Stimulated activated CD8-positive, alpha-beta memory T cell treated with anti-CD3 and anti-CD28 coated beads, Interleukin-2, amount 100 ng/mL, for 1 hour (primary cell): Measurements from ENCODE around the gene KRT83.
A peak's percentile ranks its signal among the peaks of the same experiment; 100 is the strongest.
"Not testable (repeated sequence)": the region's sequence is repeated elsewhere in the genome, so short reads cannot be mapped to it uniquely, and the experiment has no call there.

Experiments
- DNase-seq, 2 donors: peaks; one replicate each; pipeline ENCODE4 v3.0.0-alpha.2; 2020; ENCODE audit warnings: low read depth in 2 of 2

KRT83 gene

DNA sequence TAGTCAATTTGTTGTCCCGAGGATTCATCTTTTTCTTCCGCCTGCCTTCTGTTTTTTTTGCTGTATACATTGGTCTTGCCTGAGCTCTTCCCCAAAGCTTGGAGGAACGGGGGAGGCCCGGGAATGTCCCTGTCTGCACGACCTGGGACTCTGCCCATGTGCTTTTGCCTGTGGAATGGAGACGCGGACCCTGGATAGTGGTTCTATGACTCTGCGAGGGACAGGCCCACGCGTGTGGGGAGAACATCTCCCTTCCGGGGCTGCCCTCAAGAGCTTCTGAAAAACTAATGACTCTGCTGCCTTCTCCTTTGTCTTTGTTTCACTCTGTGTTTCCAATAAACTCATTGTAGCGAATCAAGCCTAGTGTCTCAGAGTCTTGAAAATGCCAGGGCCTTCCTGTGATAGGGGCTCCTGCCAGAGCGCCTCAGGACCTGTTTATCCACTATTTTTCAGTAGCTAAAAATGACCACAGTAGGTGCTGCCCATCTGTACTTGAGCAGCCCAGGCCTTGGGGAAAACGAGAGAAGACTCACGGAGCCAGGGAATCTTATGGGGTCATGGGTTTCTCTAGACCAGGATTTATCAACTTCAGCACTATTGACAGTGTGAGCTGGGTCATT, 12.3 kb downstream of the KRT83 start:
- no peak for DNase-seq

GRCh38 chr12:52307836-52308805, 13.1 kb downstream of the KRT83 start:
- peak; percentile 4 to 14 for DNase-seq

GRCh38 chr12:52306731-52307130, 14.5 kb downstream of the KRT83 start:
- no peak for DNase-seq

DNA sequence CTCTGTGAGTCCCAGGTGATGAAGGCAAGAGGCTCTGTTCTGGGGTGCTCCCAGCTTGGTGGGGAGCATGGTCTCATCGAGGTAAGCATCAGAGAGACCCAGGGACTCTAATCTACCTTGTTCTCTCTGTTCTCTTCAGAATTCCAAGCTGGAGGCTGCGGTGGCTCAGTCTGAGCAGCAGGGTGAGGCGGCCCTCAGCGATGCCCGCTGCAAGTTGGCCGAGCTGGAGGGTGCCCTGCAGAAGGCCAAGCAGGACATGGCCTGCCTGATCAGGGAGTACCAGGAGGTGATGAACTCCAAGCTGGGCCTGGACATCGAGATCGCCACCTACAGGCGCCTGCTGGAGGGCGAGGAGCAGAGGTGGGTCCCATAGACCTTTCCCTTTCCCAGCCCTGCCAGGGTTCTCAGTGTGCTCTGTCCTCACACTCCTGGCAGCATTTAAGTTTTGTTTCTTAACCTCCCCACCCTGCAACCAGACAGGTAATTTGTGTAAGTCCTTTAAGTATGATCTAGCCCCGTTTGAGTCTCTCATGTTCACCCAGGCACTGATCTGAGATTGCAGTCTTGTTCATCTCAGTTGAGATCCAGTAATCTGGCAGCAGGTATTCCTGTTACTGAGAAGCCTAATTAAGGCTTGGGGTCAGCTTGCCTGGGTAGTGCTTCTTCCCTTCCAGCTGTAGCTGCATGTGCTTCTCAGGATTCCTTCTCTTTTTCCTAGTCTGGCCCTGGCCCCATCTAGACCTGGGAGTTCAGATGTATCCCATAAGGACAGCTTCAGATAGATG, 15.1 kb downstream of the KRT83 start:
- DNase-seq, result no peak

GRCh38 chr12:52304941-52305411, 16.2 kb downstream of the KRT83 start:
- DNase-seq, result not testable (repeated sequence)

- DNase-seq, result not testable (repeated sequence)
Observed at GRCh38 chr12:52302242-52302914, 18.8 kb downstream of the KRT83 start.

GRCh38 chr12:52301721-52302120, 19.5 kb downstream of the KRT83 start:
- not testable (repeated sequence) for DNase-seq

GRCh38 chr12:52300796-52301691, 20.2 kb downstream of the KRT83 start:
- no peak for DNase-seq

GRCh38 chr12:52298677-52299190, 22.5 kb downstream of the KRT83 start:
- DNase-seq, result no peak

- DNase-seq, result no peak
Observed at GRCh38 chr12:52296572-52297215, 24.5 kb downstream of the KRT83 start.

- no peak for DNase-seq
Observed at GRCh38 chr12:52295663-52296062, 25.5 kb downstream of the KRT83 start.

GRCh38 chr12:52294803-52295202, 26.4 kb downstream of the KRT83 start:
- DNase-seq, result no peak

GRCh38 chr12:52293926-52294325, 27.3 kb downstream of the KRT83 start:
- DNase-seq, result no peak

GRCh38 chr12:52291267-52291935, 29.8 kb downstream of the KRT83 start, which contains the start of gene KRT81:
TSS of gene KRT81 (minus strand) at chr12:52291534. CDS start at chr12:52291465, 69 bp downstream.
- no peak for DNase-seq

DNA sequence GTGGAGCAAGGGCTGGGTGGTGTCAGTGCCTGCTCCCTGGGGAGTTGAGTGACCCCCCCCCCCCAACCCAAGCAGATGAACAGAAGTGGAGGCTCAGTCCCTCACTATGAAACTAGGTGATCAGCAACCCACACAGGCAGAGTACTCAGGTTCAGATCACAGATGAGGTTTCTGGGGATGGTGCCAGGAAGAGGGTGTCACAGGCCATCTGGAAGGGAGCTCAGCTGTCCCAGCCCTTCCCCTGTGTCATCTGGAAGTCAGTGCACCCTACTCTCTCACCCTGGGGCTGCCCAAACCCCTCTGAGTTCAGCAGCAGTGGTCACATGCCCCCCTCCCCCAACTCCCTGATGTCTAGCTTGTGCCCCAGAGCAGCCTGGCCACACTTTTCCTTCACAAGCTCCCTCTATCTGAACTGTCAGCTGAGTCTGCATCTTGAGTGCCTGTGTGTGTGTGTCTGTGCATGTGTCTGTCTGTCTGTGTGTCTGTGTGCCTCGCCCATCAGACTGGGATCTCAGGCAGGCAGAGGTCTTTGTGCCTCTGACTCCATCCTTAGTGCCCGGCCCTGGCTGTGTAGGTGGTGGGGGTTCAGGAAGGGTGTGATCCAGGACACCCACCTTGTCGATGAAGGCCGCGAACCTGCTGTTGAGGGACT, 30.6 kb downstream of the KRT83 start:
- DNase-seq, result not testable (repeated sequence)

DNA sequence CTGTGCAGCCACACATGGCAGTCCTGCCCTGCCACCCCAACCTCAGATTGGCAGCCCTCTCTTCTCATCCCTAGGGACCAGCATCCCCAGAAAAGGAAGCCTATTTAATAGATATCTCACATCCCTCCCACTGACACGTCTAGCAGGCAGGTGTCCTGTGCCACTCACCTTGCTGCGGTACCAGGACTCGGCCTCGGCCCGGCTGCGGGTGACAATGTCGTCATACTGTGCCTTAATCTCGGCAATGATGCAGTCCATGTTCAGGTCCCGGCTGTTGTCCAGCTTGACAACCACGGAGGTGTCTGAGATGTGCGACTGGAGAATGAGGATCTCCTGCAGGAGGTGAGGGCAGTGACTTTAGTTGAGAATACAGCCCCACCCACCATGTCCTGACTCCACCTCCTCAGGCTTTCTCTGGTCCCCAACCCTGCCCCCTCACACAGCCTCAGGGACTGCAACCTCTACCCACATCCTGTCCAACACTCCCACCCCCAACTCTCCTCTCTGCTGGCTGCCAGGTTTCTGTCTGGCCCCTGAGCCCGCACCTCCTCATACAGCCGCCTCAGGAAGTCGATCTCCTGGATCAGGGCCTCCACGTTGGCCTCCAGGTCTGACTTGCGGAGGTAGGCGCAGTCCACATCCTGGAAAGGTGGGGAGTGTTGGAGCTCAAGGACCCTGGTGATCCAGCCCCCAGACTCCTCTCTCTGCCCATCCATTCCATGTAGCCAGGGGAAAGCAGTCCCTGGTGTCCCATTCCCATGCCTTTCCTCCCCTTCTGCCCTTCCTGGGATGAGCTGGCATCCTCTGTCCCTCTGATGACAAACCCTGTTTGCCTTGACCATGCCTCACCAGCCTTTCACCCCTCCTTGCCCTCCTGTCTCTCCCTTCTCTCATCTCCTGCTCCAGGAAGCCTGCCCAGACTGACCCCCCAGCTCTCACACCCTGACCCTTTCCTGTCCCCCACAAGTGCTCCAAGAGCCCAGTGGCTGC, 33.1 kb downstream of the KRT83 start:
- not testable (repeated sequence) for DNase-seq
